Measurements from ENCODE around the gene PPP1R13L.
"Not testable (repeated sequence)": the region's sequence is repeated elsewhere in the genome, so short reads cannot be mapped to it uniquely, and the experiment has no call there.

Gene PPP1R13L

DNA sequence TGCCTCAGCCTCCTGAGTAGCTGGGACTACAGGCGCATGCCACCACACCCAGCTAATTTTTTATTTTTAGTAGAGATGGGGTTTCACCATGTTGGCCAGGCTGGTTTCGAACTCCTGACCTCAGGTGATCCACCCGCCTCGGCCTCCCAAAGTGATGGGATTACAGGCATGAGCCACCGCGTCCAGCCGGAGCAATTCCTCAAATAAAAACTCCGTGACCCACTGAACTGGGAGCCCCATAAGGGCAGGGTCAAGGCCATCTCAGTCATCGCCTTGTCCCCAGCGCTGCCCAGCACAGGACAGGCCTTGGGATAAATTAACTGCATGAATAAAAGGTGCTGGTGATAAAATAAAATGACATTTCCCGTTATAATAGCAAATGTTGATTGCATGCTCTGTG, 25.0 kb upstream of the PPP1R13L start:
- not testable (repeated sequence) for DNase-seq

DNA sequence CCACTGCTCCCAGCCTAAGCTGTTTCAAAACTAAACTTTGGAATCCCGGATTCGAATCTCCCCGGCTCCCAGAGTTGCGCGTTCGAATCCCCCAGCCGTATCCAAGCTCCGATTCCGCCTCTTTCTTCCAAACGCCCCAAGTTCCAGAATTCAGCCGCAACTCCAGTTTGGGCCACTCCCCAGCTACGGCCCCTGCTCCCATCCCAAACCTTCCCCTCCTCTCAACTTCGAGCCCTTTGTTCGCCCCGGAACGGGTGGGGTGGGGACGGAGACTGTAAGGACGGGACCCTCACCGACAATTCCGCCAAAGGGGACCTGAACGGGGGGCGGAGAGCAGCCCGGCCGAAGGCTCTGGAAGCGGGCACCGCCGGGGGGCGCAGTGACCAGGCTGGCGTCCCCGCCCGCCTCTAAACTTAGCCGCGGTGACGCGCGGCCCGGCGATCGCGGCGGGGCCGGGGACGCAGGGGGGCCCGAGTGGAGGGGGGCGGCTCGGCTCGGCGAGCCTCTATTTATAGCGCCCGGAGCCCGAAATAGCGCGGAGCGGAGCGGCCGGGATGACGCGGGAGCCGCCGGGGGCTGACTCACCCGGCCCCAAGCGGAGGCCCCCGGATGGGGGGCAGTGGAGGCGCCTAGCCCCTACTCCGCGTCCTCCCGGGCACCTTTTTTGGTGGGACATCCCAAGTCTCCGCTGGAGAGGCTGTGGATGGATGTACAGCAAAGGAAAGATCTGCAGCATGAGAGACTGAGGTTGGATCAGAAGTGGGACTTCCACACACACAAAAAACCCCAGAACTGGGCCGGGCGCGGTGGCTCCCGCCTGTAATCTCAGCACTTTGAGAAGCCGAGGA, 23.7 kb upstream of the PPP1R13L start:
- DNase-seq, result peak; percentile 67

DNA sequence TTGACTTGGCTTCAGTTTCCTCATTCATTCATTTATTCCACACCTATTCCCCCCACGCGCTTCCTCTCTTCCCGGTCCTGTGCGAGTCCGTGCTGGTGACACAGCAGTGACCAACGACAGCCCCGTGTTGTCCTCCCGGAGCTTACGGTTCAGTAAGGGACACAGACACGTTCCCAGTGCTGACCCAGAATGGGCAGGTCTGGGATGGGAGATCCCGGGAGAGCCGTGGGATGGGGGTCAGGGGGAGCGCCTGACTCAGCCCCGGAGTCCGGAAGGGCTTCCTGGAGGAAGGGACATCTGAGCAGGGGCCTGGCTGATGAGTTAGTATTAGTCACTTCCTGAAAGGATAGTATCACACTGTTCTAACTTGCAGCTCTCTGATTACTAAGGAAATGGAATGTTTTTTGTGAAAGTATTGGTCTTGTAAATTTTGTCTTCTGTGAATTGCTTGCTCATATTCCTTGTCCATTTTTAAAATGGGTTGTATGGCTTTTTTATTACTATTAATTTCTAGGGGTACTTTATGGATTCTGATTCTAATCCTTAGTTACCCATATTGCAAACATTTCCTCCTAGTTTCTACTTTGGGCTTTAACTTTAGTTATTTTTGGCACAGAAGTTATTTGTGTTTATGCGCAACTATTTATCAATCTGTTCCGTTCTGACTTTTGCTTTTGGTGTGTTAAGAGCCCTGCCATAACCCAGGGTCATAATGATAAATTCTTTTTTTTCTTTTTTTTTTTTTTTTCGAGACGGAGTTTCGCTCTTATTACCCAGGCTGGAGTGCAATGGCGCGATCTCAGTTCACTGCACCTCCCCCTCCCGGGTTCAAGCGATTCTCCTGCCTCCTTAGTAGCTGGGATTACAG, 19.6 kb upstream of the PPP1R13L start:
- peak; percentile 94 for DNase-seq

DNA sequence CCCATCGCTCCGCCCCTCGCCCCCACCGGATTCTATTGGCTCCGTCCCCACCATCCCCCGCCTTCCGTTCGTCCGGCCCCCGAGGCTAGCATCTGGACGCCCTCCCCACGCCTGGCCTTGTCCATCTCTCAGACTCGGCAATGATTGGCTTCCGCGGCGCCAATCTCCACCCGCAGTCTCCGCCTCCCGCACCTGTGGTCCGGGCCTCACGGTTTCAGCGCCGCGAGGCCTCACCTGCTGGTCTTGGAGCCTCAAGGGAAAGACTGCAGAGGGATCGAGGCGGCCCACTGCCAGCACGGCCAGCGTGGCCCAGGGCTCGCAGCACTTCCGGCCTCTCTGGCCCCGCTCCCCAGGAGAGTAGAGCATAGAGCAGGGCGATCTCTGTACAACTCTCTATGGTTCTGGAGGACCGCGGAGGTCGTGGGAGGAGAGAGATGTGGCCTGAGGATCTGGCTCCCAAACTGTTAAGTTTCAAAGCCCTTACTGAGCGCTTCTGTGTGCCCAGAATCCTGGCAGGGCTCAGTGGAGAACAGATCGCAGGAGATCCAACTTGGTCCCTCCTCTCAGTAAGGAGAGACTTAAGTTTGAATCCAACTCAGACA, 18.8 kb upstream of the PPP1R13L start, which contains the start of gene ERCC1:
ERCC1 (minus strand) TSS at position 329 of the 602 bp plus-strand sequence. CDS start 543 bp downstream, outside the sequence.
- peak; percentile 94 for DNase-seq

DNA sequence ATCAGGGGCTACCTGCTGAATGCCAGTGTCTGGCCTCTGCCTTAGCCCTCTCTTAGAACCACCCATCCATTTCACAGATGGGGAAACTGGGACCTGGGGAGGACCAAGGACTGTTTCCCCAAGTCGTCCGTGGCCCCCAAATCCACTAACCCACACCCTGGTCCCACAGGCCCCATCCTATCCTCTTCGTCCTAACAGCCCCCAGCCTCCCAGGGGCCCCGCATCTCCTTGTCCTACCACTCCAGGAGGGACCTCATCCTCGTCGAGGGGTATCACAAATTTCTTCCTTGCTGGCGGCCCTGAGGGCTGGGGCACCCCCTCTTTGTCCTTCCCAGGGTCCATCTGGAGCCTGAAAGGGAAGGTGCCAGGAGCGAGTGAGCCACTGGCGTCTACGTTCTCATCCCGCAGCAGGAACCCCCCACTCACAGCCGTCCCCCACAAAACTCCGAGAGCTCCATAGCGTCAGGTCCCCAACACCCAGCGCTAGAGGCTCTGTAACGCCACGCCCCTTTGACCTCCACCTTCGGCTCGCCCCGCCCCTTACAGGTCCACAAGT, 18.2 kb upstream of the PPP1R13L start:
- no peak for DNase-seq

DNA sequence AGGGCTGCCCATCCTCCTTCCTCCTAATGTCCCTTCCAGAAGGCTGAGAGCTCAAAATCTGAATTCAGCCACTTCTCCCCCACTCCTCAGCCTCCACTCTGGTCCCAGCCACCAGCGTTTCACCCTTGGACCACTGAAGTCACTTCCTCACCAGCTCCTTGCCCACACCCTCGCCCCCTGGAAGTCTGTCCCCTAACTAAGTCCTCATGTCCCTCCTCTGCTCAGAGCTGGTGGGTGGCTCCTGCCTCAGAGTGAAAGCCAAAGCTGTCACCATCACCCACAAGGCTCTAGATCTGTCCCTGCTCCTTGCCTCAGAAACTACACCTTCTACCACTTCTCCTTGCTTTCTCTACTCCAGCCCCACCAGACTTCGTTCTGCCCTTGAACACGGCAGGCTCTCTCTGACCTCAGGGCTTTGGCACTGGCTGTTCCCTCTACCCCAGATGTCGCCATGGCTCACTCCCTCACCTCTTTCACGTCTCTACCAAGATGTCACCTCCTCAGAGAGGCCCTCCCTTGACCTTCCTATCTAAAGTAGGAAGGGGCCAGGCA, 17.2 kb upstream of the PPP1R13L start:
- no peak for DNase-seq

DNA sequence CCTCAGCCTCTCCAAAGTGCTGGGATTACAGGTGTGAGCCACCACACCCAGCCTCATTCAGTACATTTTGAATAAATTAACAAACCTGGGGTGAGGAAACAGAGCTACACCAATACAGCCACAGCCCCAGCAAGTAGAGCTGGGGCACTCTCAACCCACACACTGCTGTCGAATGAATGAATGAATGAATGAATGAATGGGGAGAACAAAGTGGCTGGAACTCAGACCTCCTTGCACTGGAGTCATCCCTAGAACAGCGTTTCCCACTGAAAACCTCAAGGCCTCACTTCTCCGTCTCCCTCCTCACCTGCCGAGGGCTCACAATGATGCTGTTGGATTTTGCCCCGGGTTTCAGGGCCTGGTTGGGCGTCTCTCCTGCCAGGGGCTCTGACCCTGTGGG, 16.0 kb upstream of the PPP1R13L start:
- DNase-seq, result no peak

DNA sequence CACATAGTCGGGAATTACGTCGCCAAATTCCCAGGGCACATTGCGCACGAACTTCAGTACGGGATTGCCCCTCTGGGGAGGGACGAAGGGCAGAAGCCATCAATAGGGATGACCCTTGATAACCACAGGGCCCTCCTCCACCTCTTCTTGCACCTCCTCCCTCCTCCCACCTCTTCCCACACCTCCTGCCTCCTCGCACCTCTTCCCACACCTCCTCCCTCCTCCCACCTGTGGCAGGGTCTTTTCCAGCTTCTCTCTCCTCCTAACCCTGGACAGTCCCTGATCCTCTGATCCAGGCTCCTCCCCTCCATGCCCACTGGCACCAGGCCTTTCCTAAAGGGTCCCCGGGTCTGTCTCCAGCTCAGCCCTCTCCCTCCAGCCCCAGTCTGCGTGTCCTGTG, 15.5 kb upstream of the PPP1R13L start:
- no peak for DNase-seq

DNA sequence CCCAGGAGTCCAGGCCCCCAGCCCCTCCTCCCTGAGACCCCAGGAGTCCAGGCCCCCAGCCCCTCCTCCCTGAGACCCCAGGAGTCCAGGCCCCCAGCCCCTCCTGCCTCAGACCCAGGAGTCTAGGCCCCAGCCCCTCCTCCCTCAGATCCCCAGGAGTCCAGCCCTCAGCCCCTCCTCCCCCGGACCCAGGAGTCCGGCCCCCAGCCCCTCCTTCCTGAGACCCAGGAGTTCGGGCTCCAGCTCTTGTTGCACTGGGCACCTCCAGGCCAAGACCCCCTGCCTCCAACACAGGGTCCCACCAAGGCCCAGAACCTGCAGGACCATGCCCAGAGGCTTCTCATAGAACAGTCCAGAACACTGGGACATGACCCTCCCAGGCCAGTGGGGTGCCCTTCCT, 15.0 kb upstream of the PPP1R13L start:
- no peak for DNase-seq

DNA sequence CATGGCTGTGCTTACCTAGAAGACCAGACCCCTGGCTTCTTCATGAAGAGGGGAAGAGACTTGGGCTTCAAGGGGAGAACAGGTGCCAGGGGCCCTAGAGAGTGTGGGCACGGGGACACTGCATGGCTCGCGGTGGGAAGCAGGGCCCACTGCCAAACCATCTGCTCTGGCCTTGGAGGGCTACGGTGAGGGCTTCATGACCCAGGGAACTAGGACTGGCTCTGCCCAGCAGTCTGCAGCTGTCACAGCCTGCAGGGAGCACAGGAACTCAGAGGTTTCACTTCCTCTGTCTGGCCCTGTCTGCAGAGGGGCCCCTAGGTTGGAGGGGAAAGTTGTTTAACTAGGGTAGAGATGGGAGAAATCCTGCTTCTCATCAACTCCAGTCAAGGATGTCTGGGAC, 14.5 kb upstream of the PPP1R13L start:
- DNase-seq, result no peak

DNA sequence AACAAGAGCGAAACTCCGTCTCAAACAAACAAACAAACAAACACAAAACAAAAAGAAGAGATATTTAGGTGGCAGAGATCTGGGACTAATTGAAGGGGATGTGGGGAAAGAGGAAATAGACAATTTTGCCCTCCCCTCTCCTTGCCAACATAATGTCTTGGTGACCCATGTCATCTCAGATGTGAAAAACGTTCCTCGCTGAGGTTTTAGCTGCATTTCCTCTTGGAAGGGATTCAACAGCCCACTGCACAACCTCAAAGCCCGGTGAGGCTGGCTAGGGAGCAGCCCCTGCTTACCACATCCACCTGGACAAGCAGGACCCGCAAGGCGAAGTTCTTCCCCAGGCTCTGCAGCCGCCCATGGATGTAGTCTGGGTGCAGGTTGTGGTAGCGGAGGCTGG, 13.9 kb upstream of the PPP1R13L start:
- no peak for DNase-seq

DNA sequence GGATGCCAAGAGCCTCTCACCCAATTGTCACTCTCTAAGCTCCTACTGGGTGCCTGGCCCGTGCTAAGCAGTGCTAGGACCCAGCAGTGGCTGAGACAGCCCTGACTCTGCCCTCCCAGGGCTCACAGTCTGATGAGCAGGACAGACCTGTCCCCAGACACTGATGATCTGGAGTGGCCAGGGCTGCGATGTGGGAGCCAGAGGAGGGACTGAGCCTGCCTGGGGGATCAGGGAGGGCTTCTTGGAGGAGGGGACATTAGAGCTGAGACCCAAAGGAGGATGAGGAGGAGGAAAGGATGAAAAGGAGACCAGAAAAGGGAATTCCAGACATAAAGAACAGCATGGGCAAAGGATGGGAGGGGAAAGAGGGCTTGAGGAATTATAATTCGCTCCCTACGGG, 12.3 kb upstream of the PPP1R13L start:
- DNase-seq, result no peak

DNA sequence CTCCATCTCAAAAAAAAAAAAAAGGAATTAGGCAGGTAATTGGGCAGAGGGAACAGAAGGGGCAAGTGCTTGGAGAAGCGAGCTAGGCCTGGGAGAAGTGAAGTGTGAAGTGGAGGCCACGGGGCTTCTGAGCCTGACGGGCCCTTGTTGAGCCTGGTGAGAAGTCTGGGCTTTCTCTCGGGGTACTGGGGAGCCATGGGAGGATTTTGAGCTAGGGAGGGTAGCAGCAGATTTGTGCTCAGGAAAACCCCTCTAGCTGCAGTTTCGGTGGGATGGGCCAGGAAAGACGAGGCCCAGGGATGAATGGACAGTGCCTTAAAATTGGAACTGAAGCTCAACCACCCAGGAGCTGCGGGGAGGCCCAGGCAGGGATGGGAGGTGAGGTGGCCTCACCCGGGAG, 9.6 kb upstream of the PPP1R13L start:
- no peak for DNase-seq

DNA sequence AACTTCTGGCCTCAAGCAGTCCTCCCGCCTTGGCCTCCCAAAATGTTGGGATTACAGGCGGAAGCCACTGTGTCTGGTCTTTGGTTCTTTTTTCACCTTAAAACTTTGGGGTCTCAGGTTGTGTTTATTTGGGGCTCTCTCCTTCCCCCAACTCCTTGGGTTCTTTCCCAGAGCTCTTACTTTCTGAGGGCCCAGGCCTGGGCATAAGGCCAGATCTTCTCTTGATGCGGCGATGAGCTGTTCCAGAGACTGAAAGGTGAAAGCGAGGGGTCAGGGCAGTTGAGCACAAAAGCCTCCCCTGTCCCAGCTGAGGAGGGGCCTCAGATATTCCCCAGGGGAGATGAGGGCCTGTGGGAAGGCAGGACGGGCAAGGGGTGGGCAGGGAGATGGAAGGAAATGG, 8.6 kb upstream of the PPP1R13L start:
- no peak for DNase-seq

DNA sequence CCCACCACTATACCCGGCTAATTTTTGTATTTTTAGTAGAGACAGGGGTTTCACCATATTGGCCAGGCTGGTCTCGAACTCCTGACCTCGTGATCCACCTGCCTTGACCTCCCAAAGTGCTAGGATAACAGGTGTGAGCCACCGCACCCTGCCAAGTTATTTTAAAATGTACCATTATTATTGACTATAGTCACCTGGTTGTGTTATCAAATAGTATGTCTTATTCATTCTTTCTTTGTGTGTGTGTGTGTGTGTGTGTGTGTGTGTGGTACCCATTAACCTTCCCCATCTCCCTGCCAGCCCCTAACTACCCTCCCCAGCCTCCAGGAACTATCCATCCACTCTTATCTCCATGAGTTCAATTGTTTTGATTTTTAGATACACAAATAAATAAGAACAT, 5.5 kb upstream of the PPP1R13L start:
- DNase-seq, result not testable (repeated sequence)

DNA sequence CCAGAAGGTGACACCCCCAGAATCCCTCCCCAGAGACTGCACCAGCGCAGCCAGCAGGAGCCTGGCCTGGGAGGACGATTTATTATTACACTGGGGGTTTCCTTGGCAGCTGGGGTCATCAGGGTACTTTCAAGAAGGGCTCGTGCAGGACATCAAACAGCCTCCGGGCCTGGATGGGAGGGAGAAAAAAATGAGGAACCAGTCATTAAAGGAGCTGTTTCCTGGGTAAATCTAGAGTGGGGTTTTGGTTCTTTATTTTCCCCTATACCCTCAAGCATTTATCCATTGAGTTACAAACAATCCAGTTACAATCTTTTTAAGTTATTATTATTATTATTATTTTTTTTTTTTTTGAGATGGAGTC, 4.7 kb upstream of the PPP1R13L start:
- DNase-seq, result no peak

DNA sequence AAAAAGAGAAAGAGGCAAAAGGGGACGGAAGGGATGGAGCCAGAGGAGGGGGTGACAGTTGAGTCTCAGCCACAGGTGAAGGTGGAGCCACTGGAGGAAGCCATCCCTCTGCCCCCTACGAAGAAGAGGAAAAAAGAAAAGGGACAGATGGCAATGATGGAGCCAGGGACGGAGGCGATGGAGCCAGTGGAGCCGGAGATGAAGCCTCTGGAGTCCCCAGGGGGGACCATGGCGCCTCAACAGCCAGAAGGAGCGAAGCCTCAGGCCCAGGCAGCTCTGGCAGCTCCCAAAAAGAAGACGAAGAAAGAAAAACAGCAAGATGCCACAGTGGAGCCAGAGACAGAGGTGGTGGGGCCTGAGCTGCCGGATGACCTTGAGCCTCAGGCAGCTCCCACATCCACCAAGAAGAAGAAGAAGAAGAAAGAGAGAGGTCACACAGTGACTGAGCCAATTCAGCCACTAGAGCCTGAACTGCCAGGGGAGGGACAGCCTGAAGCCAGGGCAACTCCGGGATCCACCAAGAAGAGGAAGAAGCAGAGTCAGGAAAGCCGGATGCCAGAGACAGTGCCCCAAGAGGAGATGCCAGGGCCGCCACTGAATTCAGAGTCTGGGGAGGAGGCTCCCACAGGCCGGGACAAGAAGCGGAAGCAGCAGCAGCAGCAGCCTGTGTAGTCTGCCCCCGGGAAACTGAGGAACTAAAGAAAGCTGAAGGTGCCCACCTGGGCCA, 4.1 kb upstream of the PPP1R13L start:
- DNase-seq, result no peak

DNA sequence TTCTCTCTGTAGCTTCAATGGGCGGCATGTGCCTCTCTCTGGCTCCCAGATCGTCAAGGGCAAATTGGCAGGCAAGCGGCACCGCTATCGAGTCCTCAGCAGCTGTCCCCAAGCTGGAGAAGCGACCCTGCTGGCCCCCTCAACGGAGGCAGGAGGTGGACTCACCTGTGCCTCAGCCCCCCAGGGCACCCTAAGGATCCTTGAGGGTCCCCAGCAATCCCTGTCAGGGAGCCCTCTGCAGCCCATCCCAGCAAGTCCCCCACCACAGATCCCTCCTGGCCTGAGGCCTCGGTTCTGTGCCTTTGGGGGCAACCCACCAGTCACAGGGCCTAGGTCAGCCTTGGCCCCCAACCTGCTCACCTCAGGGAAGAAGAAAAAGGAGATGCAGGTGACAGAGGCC, 3.3 kb upstream of the PPP1R13L start:
- no peak for DNase-seq

DNA sequence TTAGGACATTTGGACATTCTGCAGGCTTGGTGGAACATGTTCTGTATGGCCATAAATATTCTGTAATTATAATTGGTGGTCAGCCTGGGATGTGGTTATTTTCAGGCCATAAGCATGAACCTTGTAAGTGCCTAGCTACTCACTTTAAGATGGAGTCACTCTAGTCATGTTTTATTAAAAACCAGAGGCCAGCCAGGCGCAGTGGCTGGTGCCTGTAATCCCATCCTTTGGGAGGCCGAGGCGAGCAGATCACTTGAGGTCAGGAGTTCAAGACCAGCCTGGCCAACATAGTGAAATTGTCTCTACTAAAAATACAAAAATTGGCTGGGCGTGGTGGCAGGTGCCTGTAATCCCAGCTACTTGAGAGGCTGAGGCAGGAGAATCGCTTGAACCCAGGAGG, 2.7 kb upstream of the PPP1R13L start:
- DNase-seq, result not testable (repeated sequence)

DNA sequence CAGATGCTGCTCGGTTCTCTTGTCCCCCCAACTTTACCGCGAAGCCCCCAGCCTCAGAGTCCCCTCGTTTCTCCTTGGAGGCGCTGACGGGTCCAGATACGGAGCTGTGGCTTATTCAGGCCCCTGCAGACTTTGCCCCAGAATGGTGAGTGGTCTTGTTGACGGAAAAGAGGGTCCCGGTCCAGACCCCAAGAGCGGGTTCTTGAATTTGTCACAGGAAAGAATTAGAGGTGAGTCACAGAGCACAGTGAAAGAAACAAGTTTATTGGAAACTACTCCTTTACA, 2.2 kb upstream of the PPP1R13L start:
- DNase-seq, result no peak

DNA sequence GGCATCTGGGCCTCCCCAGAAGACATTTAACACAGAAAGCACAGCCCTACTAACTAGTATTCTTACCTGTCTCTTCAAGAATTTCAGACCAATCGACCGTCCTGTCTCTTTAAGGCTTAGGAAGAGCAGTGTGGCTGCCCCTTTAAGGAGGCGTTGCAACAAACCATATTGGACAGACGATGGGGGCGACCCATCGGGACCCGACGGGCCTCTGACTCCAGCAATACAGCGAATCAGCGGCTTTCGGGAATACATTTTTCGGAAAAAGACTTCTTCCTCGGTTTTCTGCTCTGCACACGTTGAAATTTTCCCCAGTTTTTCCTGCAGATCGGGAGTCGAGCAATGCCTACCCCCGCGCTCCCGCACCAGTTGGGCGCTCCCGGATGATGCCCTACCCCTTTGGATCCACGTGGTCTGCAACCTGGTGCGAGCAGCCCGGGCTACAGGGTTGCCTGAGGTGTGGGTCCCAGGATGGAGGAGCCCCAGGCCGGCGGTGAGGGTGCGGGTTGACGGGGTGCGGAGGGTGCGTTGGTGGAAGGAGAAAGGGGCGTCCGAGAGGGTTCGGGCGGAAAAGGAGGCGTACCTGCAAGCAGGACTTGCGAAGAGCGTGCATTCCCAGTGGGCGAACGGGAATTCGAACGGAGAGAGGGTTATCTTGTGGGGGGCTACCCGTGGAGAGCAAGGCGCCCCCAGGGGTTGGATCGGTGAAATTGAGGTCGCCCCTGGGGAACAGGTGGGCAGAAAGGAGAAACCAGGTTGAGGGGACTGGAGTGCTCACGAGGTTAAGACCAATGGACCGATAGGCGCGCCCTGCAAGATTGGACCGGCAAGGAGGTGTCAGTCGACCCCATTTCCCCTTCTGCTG, 1.6 kb upstream of the PPP1R13L start, which contains the start of gene POLR1G:
POLR1G (plus strand) TSS at position 419 of the 865 bp plus-strand sequence; CDS start at position 472, 53 bp downstream.
- DNase-seq, result peak; percentile 80
